GM23338 (cell line): ENCODE measurements around the gene INO80E. TPM values are rescaled to one million over a fixed set of nuclear protein-coding genes. Genes with fewer than 3 reads are reported as not detected.
A peak's percentile ranks its signal among the peaks of the same experiment; 100 is the strongest.

Source experiments
- ATAC-seq: fragments of 200-7000 bp; cut with Tn5 transposase; 3 replicates; pipeline ENCODE4 v1.9.1; 2020
- DNase-seq: peaks from one replicate; pipeline ENCODE4 v3.0.0-alpha.2; 2015; ENCODE audit warnings: low spot score
- H2AFZ ChIP-seq: fragments of 200-600 bp; sonication (generic); 2 replicates; pipeline ENCODE4 v1.8.0; 2016; ENCODE audit warnings: antibody characterized with exemption, mild to moderate bottlenecking, moderate library complexity
- H3F3A ChIP-seq: fragments of 200-600 bp; sonication (generic); replicated peaks from 2 replicates; pipeline ENCODE4 v1.8.0; 2017; ENCODE audit warnings: antibody characterized with exemption, mixed run types, low read depth
- H3K27ac ChIP-seq: fragments of 200-600 bp; sonication (generic); 2 replicates; pipeline ENCODE4 v1.6.1; 2016; ENCODE audit warnings: low read depth
- H3K27me3 ChIP-seq: fragments of 200-600 bp; sonication (generic); 2 replicates; pipeline ENCODE4 v1.8.0; 2016; ENCODE audit warnings: mild to moderate bottlenecking, mixed run types, moderate library complexity; ENCODE audit not compliant: insufficient read depth
- H3K36me3 ChIP-seq: fragments of 200-600 bp; sonication (generic); 2 replicates; pipeline ENCODE4 v1.8.0; 2016; ENCODE audit warnings: mild to moderate bottlenecking; ENCODE audit not compliant: insufficient read depth
- H3K4me1 ChIP-seq: fragments of 200-600 bp; sonication (generic); 2 replicates; pipeline ENCODE4 v1.8.0; 2016; ENCODE audit warnings: mild to moderate bottlenecking, moderate library complexity; ENCODE audit not compliant: insufficient read depth
- H3K4me2 ChIP-seq: fragments of 200-600 bp; sonication (generic); 2 replicates; pipeline ENCODE4 v1.7.1; 2017; ENCODE audit warnings: mixed run types
- H3K4me3 ChIP-seq: fragments of 200-600 bp; sonication (generic); 2 replicates; pipeline ENCODE4 v1.6.1; 2016; ENCODE audit warnings: mixed run types
- H3K79me2 ChIP-seq: fragments of 200-600 bp; sonication (generic); replicated peaks from 2 replicates; pipeline ENCODE4 v1.8.0; 2017; ENCODE audit warnings: mild to moderate bottlenecking; ENCODE audit not compliant: insufficient read depth
- H3K9me2 ChIP-seq: fragments of 200-600 bp; sonication (generic); 2 replicates; pipeline ENCODE4 v1.8.0; 2017; ENCODE audit not compliant: insufficient read depth
- H4K20me1 ChIP-seq: fragments of 200-600 bp; sonication (generic); replicated peaks from 2 replicates; pipeline ENCODE4 v1.8.0; 2017; ENCODE audit warnings: mild to moderate bottlenecking; ENCODE audit not compliant: insufficient read depth
- H3K27ac Mint-ChIP-seq: 2 replicates; pipeline ENCODE4 v1.8.0; 2020; ENCODE audit warnings: inconsistent platforms, mild to moderate bottlenecking, moderate library complexity, mixed read lengths
- H3K27me3 Mint-ChIP-seq: 3 replicates; pipeline ENCODE4 v1.8.0; 2022; ENCODE audit warnings: low read depth, mild to moderate bottlenecking, moderate library complexity, mixed read lengths, inconsistent platforms; ENCODE audit not compliant: insufficient read depth, poor library complexity
- H3K36me3 Mint-ChIP-seq: 3 replicates; pipeline ENCODE4 v1.8.0; 2021; ENCODE audit warnings: low read depth, mild to moderate bottlenecking, inconsistent platforms, moderate library complexity, mixed read lengths
- H3K4me1 Mint-ChIP-seq: 3 replicates; pipeline ENCODE4 v1.8.0; 2020; ENCODE audit warnings: mild to moderate bottlenecking, inconsistent platforms, mixed read lengths
- H3K4me3 Mint-ChIP-seq: 3 replicates; pipeline ENCODE4 v1.8.0; 2021; ENCODE audit warnings: moderate library complexity, mild to moderate bottlenecking, inconsistent platforms, mixed read lengths
- H3K9me3 Mint-ChIP-seq: 3 replicates; pipeline ENCODE4 v1.8.0; 2020; ENCODE audit warnings: moderate library complexity, mild to moderate bottlenecking, inconsistent platforms, mixed read lengths
- CREB1 ChIP-seq: fragments of 250-450 bp; sonication (Bioruptor Pico); IDR thresholded peaks from 2 replicates; pipeline ENCODE4 v1.5.0; 2020; ENCODE audit warnings: low read depth, mild to moderate bottlenecking, moderate library complexity
- CTCF ChIP-seq, 2 experiments: fragments of 200-600 bp in 1 of 2; sonication (generic) in 1 of 2; conservative IDR thresholded peaks; 2 replicates each; pipeline versions ENCODE4 v1.5.1 to v1.6.1; 2016 to 2017; ENCODE audit warnings: antibody characterized with exemption in 2 of 2, low read depth in 2 of 2, mild to moderate bottlenecking in 2 of 2, moderate library complexity in 1 of 2
- ETS1 ChIP-seq: IDR thresholded peaks from 2 replicates; pipeline ENCODE4 v1.6.1; 2016; ENCODE audit warnings: antibody characterized with exemption
- EZH2 ChIP-seq: fragments of 200-600 bp; sonication (generic); IDR thresholded peaks from one replicate; pipeline ENCODE4 v1.8.0; 2017; ENCODE audit warnings: antibody characterized with exemption, mild to moderate bottlenecking, low read depth; ENCODE audit not compliant: unreplicated experiment
- EZH2phosphoT487 ChIP-seq: fragments of 200-600 bp; sonication (generic); IDR thresholded peaks from one replicate; pipeline ENCODE4 v1.8.1; 2018; ENCODE audit warnings: antibody characterized with exemption; ENCODE audit not compliant: unreplicated experiment
- JUNB ChIP-seq: IDR thresholded peaks from one replicate; pipeline ENCODE4 v1.6.1; 2016; ENCODE audit warnings: antibody characterized with exemption; ENCODE audit not compliant: unreplicated experiment
- POLR2AphosphoS5 ChIP-seq: IDR thresholded peaks from 2 replicates; pipeline ENCODE4 v1.6.1; 2016; ENCODE audit warnings: antibody characterized with exemption, low read depth
- REST ChIP-seq: IDR thresholded peaks from one replicate; pipeline ENCODE4 v1.6.1; 2018; ENCODE audit warnings: antibody characterized with exemption; ENCODE audit not compliant: unreplicated experiment
- STAT1 ChIP-seq: IDR thresholded peaks from one replicate; pipeline ENCODE4 v1.6.1; 2016; ENCODE audit warnings: antibody characterized with exemption; ENCODE audit not compliant: unreplicated experiment
- ZNF114 ChIP-seq: fragments of 250-450 bp; sonication (Bioruptor Pico); IDR thresholded peaks from 2 replicates; pipeline ENCODE4 v1.5.0; 2020; ENCODE audit warnings: mild to moderate bottlenecking, moderate library complexity
- ZNF331 ChIP-seq: fragments of 250-450 bp; sonication (Bioruptor Pico); IDR thresholded peaks from 2 replicates; pipeline ENCODE4 v1.5.0; 2020; ENCODE audit warnings: low read depth, mild to moderate bottlenecking, moderate library complexity
- polyA plus RNA-seq: library from polyadenylated mRNA; unstranded; fragments of >200 nt; fragmentation: Nextera tagmentation; extraction: Ambion mirVana; gene quantifications from 2 replicates; pipeline ENCODE4 v1.2.1, GENCODE V29; 2016
- total RNA-seq: library from RNA; depleted of rRNA; stranded (reverse); fragments of >200 nt; shearing (Covaris generic); gene quantifications from 2 replicates; pipeline ENCODE4 v1.2.3, GENCODE V29; 2014

The INO80E gene
- total and polyA plus RNA-seq, 2 experiments from 2014 or later, result 66.0 to 71.0 TPM

- TF ChIP-seq CTCF (conservative IDR thresholded peaks at IDR 0.05; ENCODE audit: low read depth in 2 of 2) (no peak), REST (no peak), POLR2AphosphoS5 (no peak), EZH2phosphoT487 (no peak), STAT1 (no peak), ZNF114 (CRISPR knock-in tag) (no peak), JUNB (no peak)
Measured at GRCh38 chr16:29993903-29994599, 2.0 kb upstream of the INO80E start (continued).

- Histone ChIP-seq H3F3A (peaks cover 20% of the 10 kb centered on the region), H3K4me1 (peaks cover 13% of the 10 kb centered on the region), H3K4me3 (peak overlapping the region; percentile 94), H3K79me2 (peaks cover 7% of the 10 kb centered on the region; the same call in 1 of the 2 replicates), H3K27ac (peak overlapping the region; percentile 82; the same call in 1 of the 2 replicates), H3K9me2 (no peaks in the 10 kb centered on the region), H2AFZ (peak overlapping the region; percentile 69; the same call in 1 of the 2 replicates), H4K20me1 (peaks cover 6% of the 10 kb centered on the region; the same call in 1 of the 2 replicates), H3K27me3 (no peaks in the 10 kb centered on the region), H3K36me3 (peaks cover 6% of the 10 kb centered on the region), H3K4me2 (peak overlapping the region; percentile 94)
- ATAC-seq (peak; percentile 75), DNase-seq (no peak)
- H3K9me3 Mint-ChIP-seq, result peaks cover 2% of the 10 kb centered on the region; the same call in 2 of the 3 replicates
- peaks cover 13% of the 10 kb centered on the region for H3K27me3 Mint-ChIP-seq
- H3K27ac Mint-ChIP-seq, result peak overlapping the region; percentile 98
- peak overlapping the region; percentile 98 for H3K4me3 Mint-ChIP-seq
- H3K36me3 Mint-ChIP-seq, result peaks cover 45% of the 10 kb centered on the region
- H3K4me1 Mint-ChIP-seq, result peaks cover 20% of the 10 kb centered on the region
- no peak for TF ChIP-seq REST
- TF ChIP-seq EZH2, result no peak
- no peak for TF ChIP-seq STAT1
- no peak for TF ChIP-seq POLR2AphosphoS5
- TF ChIP-seq CREB1 (CRISPR knock-in tag), result no peak
- no peak for TF ChIP-seq ZNF331 (CRISPR knock-in tag)
- no peak for TF ChIP-seq ETS1
Measured at GRCh38 chr16:29994600-29995323, 1.3 kb upstream of the INO80E start.
